ENCODE results near the gene ADGRA3.

GRCh38 chr4:22522706-22523501 is 7.0 kb upstream of the ADGRA3 start:
- TF ChIP-seq POLR2A (IDR thresholded peaks at IDR 0.05) = no peak
- no peak for TF ChIP-seq CTCF (IDR thresholded peaks at IDR 0.05)

Measured in heart left ventricle (tissue), 13 donors.